ENCODE measurements around the gene ZNF331.

The ZNF331 gene

GRCh38 chr19:53546758-53547513 lies 9.0 kb downstream of the ZNF331 start:
- no peak for DNase-seq
- no CpG with 5 or more reads among the region's 7 CpGs for WGBS (ENCODE audit: extremely low coverage, insufficient coverage, low lambda C conversion rate)

GRCh38 chr19:53549340-53549739 lies 11.4 kb downstream of the ZNF331 start:
- WGBS (ENCODE audit: extremely low coverage, insufficient coverage, low lambda C conversion rate) = no CpG with 5 or more reads among the region's 3 CpGs
- H4K8ac ChIP-seq (ENCODE audit: low read depth, low read length) = no peak overlapping the region
- no peak overlapping the region for H3K9ac ChIP-seq (ENCODE audit: low read length)
- H2AK5ac ChIP-seq (ENCODE audit: low read length) = no peak overlapping the region
- H3K36me3 ChIP-seq (ENCODE audit: control insufficient read depth, insufficient read depth, low read length) = peaks cover 3% of the 10 kb centered on the region
- H2BK15ac ChIP-seq (replicated peaks; ENCODE audit: low read depth) = no peak overlapping the region
- H2BK120ac ChIP-seq (ENCODE audit: low read depth, low read length) = no peak overlapping the region
- no peaks in the 10 kb centered on the region for H3K27me3 ChIP-seq (ENCODE audit: insufficient read depth, low read length, poor library complexity)
- no peak overlapping the region for H4K5ac ChIP-seq (ENCODE audit: low read length)
- no peak overlapping the region for H3K18ac ChIP-seq (ENCODE audit: low read length)
- DNase-seq = no peak
- H3K23ac ChIP-seq (ENCODE audit: low read length) = no peak overlapping the region
- no peaks in the 10 kb centered on the region for H3K4me1 ChIP-seq (ENCODE audit: control insufficient read depth, low read depth, low read length)
- H3K79me2 ChIP-seq (ENCODE audit: control insufficient read depth, insufficient read depth, low read length) = no peaks in the 10 kb centered on the region
- peaks cover 2% of the 10 kb centered on the region for H3K79me1 ChIP-seq (ENCODE audit: low read length)
- no peak overlapping the region for H3K56ac ChIP-seq (ENCODE audit: low read length)
- H2BK5ac ChIP-seq (ENCODE audit: low read length) = no peak overlapping the region
- no peak overlapping the region for H3K27ac ChIP-seq (ENCODE audit: low read depth, low read length)
- H3K4me2 ChIP-seq (ENCODE audit: low read length) = no peak overlapping the region
- H3K4ac ChIP-seq (ENCODE audit: low read depth, low read length) = no peak overlapping the region
- H3K4me3 ChIP-seq (ENCODE audit: low read length) = no peak overlapping the region

More at GRCh38 chr19:53546758-53547513, 9.0 kb downstream of the ZNF331 start:
- no peak overlapping the region for H2BK120ac ChIP-seq (ENCODE audit: low read depth, low read length)
- no peak overlapping the region for H3K23ac ChIP-seq (ENCODE audit: low read length)
- no peaks in the 10 kb centered on the region for H3K27me3 ChIP-seq (ENCODE audit: insufficient read depth, low read length, poor library complexity)
- H3K9ac ChIP-seq (ENCODE audit: low read length) = no peak overlapping the region
- H3K18ac ChIP-seq (ENCODE audit: low read length) = no peak overlapping the region
- no peak overlapping the region for H2BK15ac ChIP-seq (replicated peaks; ENCODE audit: low read depth)
- H3K27ac ChIP-seq (ENCODE audit: low read depth, low read length) = no peak overlapping the region
- no peak overlapping the region for H2AK5ac ChIP-seq (ENCODE audit: low read length)
- H3K56ac ChIP-seq (ENCODE audit: low read length) = no peak overlapping the region
- H3K4me2 ChIP-seq (ENCODE audit: low read length) = no peak overlapping the region
- peaks cover 3% of the 10 kb centered on the region for H3K36me3 ChIP-seq (ENCODE audit: control insufficient read depth, insufficient read depth, low read length)
- H3K79me2 ChIP-seq (ENCODE audit: control insufficient read depth, insufficient read depth, low read length) = no peaks in the 10 kb centered on the region
- no peak overlapping the region for H3K4ac ChIP-seq (ENCODE audit: low read depth, low read length)
- H3K4me1 ChIP-seq (ENCODE audit: control insufficient read depth, low read depth, low read length) = no peaks in the 10 kb centered on the region
- H4K8ac ChIP-seq (ENCODE audit: low read depth, low read length) = no peak overlapping the region
- no peak overlapping the region for H3K4me3 ChIP-seq (ENCODE audit: low read length)
- no peaks in the 10 kb centered on the region for H3K79me1 ChIP-seq (ENCODE audit: low read length)
- no peak overlapping the region for H2BK5ac ChIP-seq (ENCODE audit: low read length)
- no peak overlapping the region for H4K5ac ChIP-seq (ENCODE audit: low read length)

- no peak overlapping the region for H3K4ac ChIP-seq (ENCODE audit: low read depth, low read length)
- H3K56ac ChIP-seq (ENCODE audit: low read length) = no peak overlapping the region
- peaks cover 2% of the 10 kb centered on the region for H3K79me1 ChIP-seq (ENCODE audit: low read length)
- no peak overlapping the region for H3K18ac ChIP-seq (ENCODE audit: low read length)
- no peak overlapping the region for H4K5ac ChIP-seq (ENCODE audit: low read length)
- no peak overlapping the region for H2BK120ac ChIP-seq (ENCODE audit: low read depth, low read length)
- H3K4me3 ChIP-seq (ENCODE audit: low read length) = no peak overlapping the region
- no peaks in the 10 kb centered on the region for H3K36me3 ChIP-seq (ENCODE audit: control insufficient read depth, insufficient read depth, low read length)
- H4K8ac ChIP-seq (ENCODE audit: low read depth, low read length) = no peak overlapping the region
- no peak overlapping the region for H3K23ac ChIP-seq (ENCODE audit: low read length)
- no peak overlapping the region for H3K27ac ChIP-seq (ENCODE audit: low read depth, low read length)
- no peak overlapping the region for H2BK15ac ChIP-seq (replicated peaks; ENCODE audit: low read depth)
- H3K4me2 ChIP-seq (ENCODE audit: low read length) = no peak overlapping the region
- DNase-seq = no peak
- no peaks in the 10 kb centered on the region for H3K79me2 ChIP-seq (ENCODE audit: control insufficient read depth, insufficient read depth, low read length)
- H2BK5ac ChIP-seq (ENCODE audit: low read length) = no peak overlapping the region
- no peak overlapping the region for H2AK5ac ChIP-seq (ENCODE audit: low read length)
- no peaks in the 10 kb centered on the region for H3K4me1 ChIP-seq (ENCODE audit: control insufficient read depth, low read depth, low read length)
- H3K9ac ChIP-seq (ENCODE audit: low read length) = no peak overlapping the region
- H3K27me3 ChIP-seq (ENCODE audit: insufficient read depth, low read length, poor library complexity) = no peaks in the 10 kb centered on the region
- no CpG with 5 or more reads among the region's 6 CpGs for WGBS (ENCODE audit: extremely low coverage, insufficient coverage, low lambda C conversion rate)
Measured at GRCh38 chr19:53552001-53552721, 14.2 kb downstream of the ZNF331 start.

GRCh38 chr19:53553156-53553555 lies 15.2 kb downstream of the ZNF331 start:
- Histone ChIP-seq H3K27ac (ENCODE audit: low read depth, low read length) (no peak overlapping the region), H3K23ac (ENCODE audit: low read length) (no peak overlapping the region), H3K4ac (ENCODE audit: low read depth, low read length) (no peak overlapping the region), H3K9ac (ENCODE audit: low read length) (no peak overlapping the region), H3K4me2 (ENCODE audit: low read length) (no peak overlapping the region), H2BK5ac (ENCODE audit: low read length) (no peak overlapping the region), H3K56ac (ENCODE audit: low read length) (no peak overlapping the region), H3K79me1 (ENCODE audit: low read length) (peaks cover 2% of the 10 kb centered on the region), H3K4me3 (ENCODE audit: low read length) (no peak overlapping the region), H3K4me1 (ENCODE audit: control insufficient read depth, low read depth, low read length) (no peaks in the 10 kb centered on the region), H4K5ac (ENCODE audit: low read length) (no peak overlapping the region), H3K79me2 (ENCODE audit: control insufficient read depth, insufficient read depth, low read length) (no peaks in the 10 kb centered on the region), H3K27me3 (ENCODE audit: insufficient read depth, low read length, poor library complexity) (no peaks in the 10 kb centered on the region), H3K18ac (ENCODE audit: low read length) (no peak overlapping the region), H4K8ac (ENCODE audit: low read depth, low read length) (no peak overlapping the region), H2AK5ac (ENCODE audit: low read length) (no peak overlapping the region), H2BK120ac (ENCODE audit: low read depth, low read length) (no peak overlapping the region), H2BK15ac (replicated peaks; ENCODE audit: low read depth) (no peak overlapping the region), H3K36me3 (ENCODE audit: control insufficient read depth, insufficient read depth, low read length) (no peaks in the 10 kb centered on the region)
- no peak for DNase-seq
- no CpG with 5 or more reads among the region's 2 CpGs for WGBS (ENCODE audit: extremely low coverage, insufficient coverage, low lambda C conversion rate)

- Histone ChIP-seq H3K4me1 (ENCODE audit: control insufficient read depth, low read depth, low read length) (no peaks in the 10 kb centered on the region), H2BK5ac (ENCODE audit: low read length) (no peak overlapping the region), H3K27ac (ENCODE audit: low read depth, low read length) (no peak overlapping the region), H3K36me3 (ENCODE audit: control insufficient read depth, insufficient read depth, low read length) (no peaks in the 10 kb centered on the region), H3K9ac (ENCODE audit: low read length) (peak overlapping the region; percentile 27), H3K27me3 (ENCODE audit: insufficient read depth, low read length, poor library complexity) (no peaks in the 10 kb centered on the region), H4K8ac (ENCODE audit: low read depth, low read length) (no peak overlapping the region), H3K56ac (ENCODE audit: low read length) (peak overlapping the region; percentile 60), H3K18ac (ENCODE audit: low read length) (no peak overlapping the region), H3K4me2 (ENCODE audit: low read length) (no peak overlapping the region), H2BK120ac (ENCODE audit: low read depth, low read length) (no peak overlapping the region), H3K23ac (ENCODE audit: low read length) (no peak overlapping the region), H3K4me3 (ENCODE audit: low read length) (no peak overlapping the region), H3K4ac (ENCODE audit: low read depth, low read length) (no peak overlapping the region), H3K79me2 (ENCODE audit: control insufficient read depth, insufficient read depth, low read length) (no peaks in the 10 kb centered on the region), H4K5ac (ENCODE audit: low read length) (no peak overlapping the region), H2BK15ac (replicated peaks; ENCODE audit: low read depth) (no peak overlapping the region), H3K79me1 (ENCODE audit: low read length) (peaks cover 2% of the 10 kb centered on the region), H2AK5ac (ENCODE audit: low read length) (no peak overlapping the region)
- WGBS (ENCODE audit: extremely low coverage, insufficient coverage, low lambda C conversion rate) = no CpG with 5 or more reads among the region's 77 CpGs
- DNase-seq = no peak
Measured at GRCh38 chr19:53553865-53554791, 16.2 kb downstream of the ZNF331 start.

Measured in mesendoderm (in vitro differentiated cells).